Stomach (tissue), 4 donors: ENCODE data around the gene KLHL28.
A peak's percentile ranks its signal among the peaks of the same experiment; 100 is the strongest.

Experiments used
- CTCF ChIP-seq, 7 experiments: fragments of 450-650 bp in 4 of 7; fragments of 200-600 bp in 3 of 7; sonication (generic) in 3 of 7; IDR thresholded peaks; one replicate each; pipeline ENCODE4 v1.5.1; 2016 to 2019; ENCODE audit warnings: antibody characterized with exemption in 7 of 7, control low read depth in 2 of 7, mild to moderate bottlenecking in 1 of 7
- POLR2AphosphoS5 ChIP-seq, 3 donors: sonication (generic); formaldehyde crosslinking; IDR thresholded peaks; one replicate each; pipeline ENCODE4 v1.6.1; 2016; ENCODE audit warnings: antibody characterized with exemption in 3 of 3

GRCh38 chr14:44961554-44962333, at the start of gene KLHL28, which contains the start of gene TOGARAM1:
- TF ChIP-seq CTCF (IDR thresholded peaks at IDR 0.05) (no peak), POLR2AphosphoS5 (IDR thresholded peaks at IDR 0.05) (peak; percentile 95 to 98 (median 96))
